A673 (cell line): ENCODE data around the gene TMEM62. TPM values are rescaled to one million over a fixed set of nuclear protein-coding genes. Genes with fewer than 3 reads are reported as not detected.

Experiments used
- BruUV-seq: library from RNA; stranded (reverse); fragments of 400-500 nt; replicated peaks from 2 replicates; lab custom pipeline; 2021; lab: Mats Ljungman, UMichigan
- CTCF ChIA-PET: fragments of 300-600 bp; sonication (Branson Sonifier 250); formaldehyde crosslinking; loops from one replicate; lab custom pipeline; 2022; ENCODE audit warnings: antibody characterized with exemption; lab: Charles Lee
- POLR2A ChIA-PET: fragments of 300-600 bp; sonication (Branson Sonifier 250); formaldehyde crosslinking; loops from one replicate; lab custom pipeline; 2022; ENCODE audit warnings: antibody characterized with exemption; ENCODE audit not compliant: low non-redundant PET; lab: Charles Lee
- DNase-seq: peaks from one replicate; pipeline ENCODE4 v3.0.0-alpha.2; 2015; ENCODE audit warnings: low spot score
- H3K27ac ChIP-seq: fragments of 200-600 bp; sonication (generic); 2 replicates; pipeline ENCODE4 v1.5.1; 2016; ENCODE audit warnings: mixed run types, low read depth, mild to moderate bottlenecking, mixed read lengths, antibody characterized with exemption, low read length; ENCODE audit not compliant: poor library complexity, severe bottlenecking
- H3K27me3 ChIP-seq: fragments of 200-600 bp; sonication (generic); replicated peaks from 2 replicates; pipeline ENCODE4 v1.6.1; 2017; ENCODE audit warnings: mixed run types, low read depth, mild to moderate bottlenecking, mixed read lengths, antibody characterized with exemption, low read length; ENCODE audit not compliant: insufficient read depth, poor library complexity
- H3K36me3 ChIP-seq: fragments of 200-600 bp; sonication (generic); 2 replicates; pipeline ENCODE4 v1.6.1; 2016; ENCODE audit warnings: mixed run types, mild to moderate bottlenecking, mixed read lengths, antibody characterized with exemption, low read length; ENCODE audit not compliant: insufficient read depth, poor library complexity, severe bottlenecking
- H3K4me1 ChIP-seq: fragments of 200-600 bp; sonication (generic); 2 replicates; pipeline ENCODE4 v1.6.1; 2017; ENCODE audit warnings: mixed run types, mild to moderate bottlenecking, mixed read lengths, antibody characterized with exemption, low read length; ENCODE audit not compliant: insufficient read depth, poor library complexity, severe bottlenecking
- H3K4me3 ChIP-seq: fragments of 200-600 bp; sonication (generic); 2 replicates; pipeline ENCODE4 v1.5.1; 2016; ENCODE audit warnings: low read depth, mixed run types, mild to moderate bottlenecking, mixed read lengths, low read length; ENCODE audit not compliant: poor library complexity, severe bottlenecking
- H3K9me3 ChIP-seq: fragments of 200-600 bp; sonication (generic); 2 replicates; pipeline ENCODE4 v1.6.1; 2016; ENCODE audit warnings: mixed run types, low read depth, mild to moderate bottlenecking, mixed read lengths, antibody characterized with exemption, low read length; ENCODE audit not compliant: poor library complexity, severe bottlenecking
- EZH2 ChIP-seq: fragments of 200-600 bp; sonication (generic); IDR thresholded peaks from 2 replicates; pipeline ENCODE4 v1.6.1; 2017; ENCODE audit warnings: borderline replicate concordance, low read depth, mild to moderate bottlenecking, mixed read lengths, antibody characterized with exemption, low read length; ENCODE audit not compliant: poor library complexity, severe bottlenecking
- intact Hi-C: fragments of 100-400 bp; cut with micrococcal nuclease; formaldehyde crosslinking; loops from one replicate; pipeline ENCODE4 v1.10.0; 2022; ENCODE audit not compliant: unreplicated experiment
- total RNA-seq: library from RNA; stranded (reverse); gene quantifications from 2 replicates; pipeline ENCODE4 v1.2.3, GENCODE V29; 2021
- TF ChIP-seq, protein P1 (sequence below): fragments of 300-800, 200-600 bp; sonication (generic); conservative IDR thresholded peaks from 2 replicates; pipeline ENCODE4 v1.5.1; 2017; ENCODE audit warnings: low read depth, mild to moderate bottlenecking, antibody characterized with exemption, low read length, moderate library complexity, mixed read lengths

The TMEM62 gene
- total RNA-seq, 1 experiment from 2014 or later = 5.4 TPM

DNA sequence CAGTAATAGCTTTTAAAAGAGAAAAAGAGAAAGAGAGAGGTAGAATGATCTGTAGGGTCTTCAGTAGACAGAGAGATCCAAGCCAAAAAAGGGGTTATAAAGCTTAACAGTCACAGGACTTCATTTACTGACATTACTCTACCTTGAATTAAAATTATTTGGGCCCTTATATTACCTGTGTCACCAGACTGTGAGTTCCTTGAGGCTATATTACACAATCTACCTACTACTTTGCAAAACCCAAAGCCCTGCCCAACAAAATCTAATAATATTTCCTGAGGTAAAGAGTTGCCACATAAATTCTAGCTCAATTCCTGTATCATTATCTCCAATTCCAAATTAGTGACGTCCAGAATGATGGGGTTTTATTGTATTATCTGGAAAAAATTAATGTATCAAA lies 29.5 kb upstream of the TMEM62 start:
- intact Hi-C loops = no loop called here
- POLR2A ChIA-PET = interaction anchor here (0.7 kb wide), 1 partner anchor 185 kb away, joined by 5 read pairs; no protein-coding TSS in a partner anchor

DNA sequence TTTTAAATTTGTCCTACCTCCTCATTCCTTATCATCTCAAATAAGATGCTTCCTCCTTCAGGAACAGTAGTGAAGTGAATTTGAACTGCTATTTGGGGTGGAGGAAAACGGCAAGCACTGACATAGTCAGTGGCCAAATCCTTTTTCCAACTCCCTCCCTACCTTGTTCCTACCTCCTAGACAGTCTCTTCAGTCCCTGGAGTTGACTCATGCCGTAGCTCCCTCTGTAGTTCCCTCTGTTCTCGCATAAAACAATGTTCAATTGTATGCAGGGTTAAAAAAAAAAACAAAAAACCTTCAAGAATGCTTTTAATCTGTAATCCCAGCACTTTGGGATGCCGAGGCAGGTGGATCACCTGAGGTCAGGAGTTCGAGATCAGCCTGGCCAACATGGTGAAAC lies 29.0 kb upstream of the TMEM62 start:
- no TSS peak for BruUV-seq
- POLR2A ChIA-PET = no interaction called here
- no peak for TF ChIP-seq EZH2
- TF ChIP-seq, protein P1, sequence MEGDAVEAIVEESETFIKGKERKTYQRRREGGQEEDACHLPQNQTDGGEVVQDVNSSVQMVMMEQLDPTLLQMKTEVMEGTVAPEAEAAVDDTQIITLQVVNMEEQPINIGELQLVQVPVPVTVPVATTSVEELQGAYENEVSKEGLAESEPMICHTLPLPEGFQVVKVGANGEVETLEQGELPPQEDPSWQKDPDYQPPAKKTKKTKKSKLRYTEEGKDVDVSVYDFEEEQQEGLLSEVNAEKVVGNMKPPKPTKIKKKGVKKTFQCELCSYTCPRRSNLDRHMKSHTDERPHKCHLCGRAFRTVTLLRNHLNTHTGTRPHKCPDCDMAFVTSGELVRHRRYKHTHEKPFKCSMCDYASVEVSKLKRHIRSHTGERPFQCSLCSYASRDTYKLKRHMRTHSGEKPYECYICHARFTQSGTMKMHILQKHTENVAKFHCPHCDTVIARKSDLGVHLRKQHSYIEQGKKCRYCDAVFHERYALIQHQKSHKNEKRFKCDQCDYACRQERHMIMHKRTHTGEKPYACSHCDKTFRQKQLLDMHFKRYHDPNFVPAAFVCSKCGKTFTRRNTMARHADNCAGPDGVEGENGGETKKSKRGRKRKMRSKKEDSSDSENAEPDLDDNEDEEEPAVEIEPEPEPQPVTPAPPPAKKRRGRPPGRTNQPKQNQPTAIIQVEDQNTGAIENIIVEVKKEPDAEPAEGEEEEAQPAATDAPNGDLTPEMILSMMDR = no peak
- intact Hi-C loops = no loop called here
- DNase-seq = no peak
- H3K36me3 ChIP-seq = peaks cover 7% of the 10 kb centered on the region
- peak overlapping the region; percentile 78 for H3K4me3 ChIP-seq
- no peaks in the 10 kb centered on the region for H3K9me3 ChIP-seq
- H3K4me1 ChIP-seq = peaks cover 5% of the 10 kb centered on the region
- H3K27me3 ChIP-seq = no peaks in the 10 kb centered on the region
- no peak overlapping the region for H3K27ac ChIP-seq
- CTCF ChIA-PET = no interaction called here

More for the DNA sequence above, 29.5 kb upstream of the TMEM62 start:
- TF ChIP-seq, protein P1 = no peak
- no peak for TF ChIP-seq EZH2
- H3K4me1 ChIP-seq = peaks cover 5% of the 10 kb centered on the region
- no peak overlapping the region for H3K4me3 ChIP-seq
- no peak overlapping the region for H3K27ac ChIP-seq
- H3K9me3 ChIP-seq = no peaks in the 10 kb centered on the region
- BruUV-seq = no TSS peak
- peaks cover 8% of the 10 kb centered on the region for H3K36me3 ChIP-seq
- no peaks in the 10 kb centered on the region for H3K27me3 ChIP-seq
- CTCF ChIA-PET = no interaction called here
- DNase-seq = no peak

DNA sequence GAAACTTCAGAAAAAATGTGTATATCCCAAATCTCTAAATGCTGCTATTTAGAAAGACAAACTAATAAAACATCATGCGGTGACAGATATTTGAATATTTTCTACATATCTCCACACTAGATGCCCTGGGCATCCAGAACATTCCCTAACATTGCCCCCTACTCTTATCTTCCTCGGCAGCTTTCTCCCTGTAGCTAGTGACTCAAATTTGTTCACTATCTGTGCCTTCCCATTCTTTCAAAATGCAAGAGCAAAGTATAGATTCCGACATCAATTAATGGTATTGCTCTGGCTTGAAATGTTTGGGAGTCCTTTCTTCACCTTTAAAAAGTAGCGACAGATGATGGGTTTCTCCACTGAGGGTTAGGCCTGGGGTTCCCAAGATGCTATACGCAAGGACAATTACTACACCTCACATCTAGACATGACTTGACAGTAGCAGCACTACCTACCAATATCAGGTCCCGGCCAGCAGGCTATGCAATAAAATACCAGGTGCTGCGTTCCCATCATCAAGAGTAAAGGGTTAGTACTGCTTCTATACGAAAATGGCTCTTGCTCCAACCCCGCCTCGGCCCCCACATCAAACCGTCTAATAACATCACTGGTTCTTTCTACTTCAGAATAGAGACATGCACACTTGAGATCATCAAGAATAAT lies 28.2 kb upstream of the TMEM62 start:
- CTCF ChIA-PET = no interaction called here
- no peak for DNase-seq
- peak overlapping the region; percentile 78 for H3K27ac ChIP-seq

More for the DNA sequence above, 28.2 kb upstream of the TMEM62 start:
- POLR2A ChIA-PET = no interaction called here
- H3K9me3 ChIP-seq = no peaks in the 10 kb centered on the region
- no peak for TF ChIP-seq EZH2
- TF ChIP-seq, protein P1 = no peak
- H3K36me3 ChIP-seq = peaks cover 5% of the 10 kb centered on the region
- H3K27me3 ChIP-seq = no peaks in the 10 kb centered on the region
- H3K4me1 ChIP-seq = peaks cover 5% of the 10 kb centered on the region
- intact Hi-C loops = no loop called here
- peak overlapping the region; percentile 78 for H3K4me3 ChIP-seq
- TSS peak; percentile 75 for BruUV-seq
